D721Med (cell line): Measurements from ENCODE around the gene ALDH8A1.

Experiments used
- DNase-seq: peaks from one replicate; pipeline ENCODE4 v3.0.0; 2011; ENCODE audit warnings: low spot score; ENCODE audit not compliant: insufficient read length
- FAIRE-seq: peaks from 2 replicates; lab custom pipeline; 2011; peaks lifted over from hg19 to GRCh38; lab: Jason Lieb, UNC
- TF ChIP-seq, protein P1 (sequence below): IDR thresholded peaks from 2 replicates; pipeline ENCODE4 v1.5.1; 2012; ENCODE audit warnings: mild to moderate bottlenecking, control low read depth; ENCODE audit not compliant: insufficient read depth; ENCODE audit errors: missing control alignments

ALDH8A1 gene

DNA sequence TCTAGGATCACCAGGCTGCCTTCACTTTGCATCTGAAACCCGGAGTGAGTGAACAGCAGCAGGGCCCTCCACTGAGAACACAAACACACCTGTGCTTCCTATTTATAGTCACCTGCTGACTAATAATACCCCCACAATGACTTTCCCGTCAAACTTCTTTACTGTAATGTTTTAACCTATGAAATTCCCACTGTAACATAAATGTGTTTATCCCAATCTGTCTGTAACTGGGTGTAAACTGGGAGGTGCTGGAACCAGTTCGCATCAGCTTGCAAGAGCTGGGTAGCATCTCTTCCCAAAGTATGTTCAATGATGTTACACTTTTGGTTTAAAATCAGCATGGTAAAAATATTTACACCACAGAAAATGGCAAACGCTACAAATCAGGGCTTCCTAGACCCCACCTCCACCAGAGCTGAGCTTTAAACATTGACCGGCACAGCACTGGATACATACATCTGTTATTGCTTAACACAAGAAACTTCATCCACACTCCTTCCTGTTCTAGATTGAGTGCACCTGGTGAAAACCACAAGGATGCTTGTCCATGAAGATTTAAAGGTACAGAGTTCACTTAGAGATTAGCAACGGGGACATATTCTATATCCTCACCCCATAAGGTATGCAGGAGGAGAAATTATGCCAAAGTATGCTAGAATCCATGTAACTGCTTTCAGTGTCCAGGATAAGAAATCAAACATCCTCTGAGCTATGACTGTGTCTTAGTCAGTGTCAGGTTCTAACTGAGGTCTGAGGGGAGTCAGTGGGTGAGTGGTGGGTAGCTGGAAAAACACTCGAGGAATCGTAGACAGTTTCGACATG is 79.0 kb downstream of the ALDH8A1 start:
- FAIRE-seq (no peak), DNase-seq (no peak)
- TF ChIP-seq, protein P1, sequence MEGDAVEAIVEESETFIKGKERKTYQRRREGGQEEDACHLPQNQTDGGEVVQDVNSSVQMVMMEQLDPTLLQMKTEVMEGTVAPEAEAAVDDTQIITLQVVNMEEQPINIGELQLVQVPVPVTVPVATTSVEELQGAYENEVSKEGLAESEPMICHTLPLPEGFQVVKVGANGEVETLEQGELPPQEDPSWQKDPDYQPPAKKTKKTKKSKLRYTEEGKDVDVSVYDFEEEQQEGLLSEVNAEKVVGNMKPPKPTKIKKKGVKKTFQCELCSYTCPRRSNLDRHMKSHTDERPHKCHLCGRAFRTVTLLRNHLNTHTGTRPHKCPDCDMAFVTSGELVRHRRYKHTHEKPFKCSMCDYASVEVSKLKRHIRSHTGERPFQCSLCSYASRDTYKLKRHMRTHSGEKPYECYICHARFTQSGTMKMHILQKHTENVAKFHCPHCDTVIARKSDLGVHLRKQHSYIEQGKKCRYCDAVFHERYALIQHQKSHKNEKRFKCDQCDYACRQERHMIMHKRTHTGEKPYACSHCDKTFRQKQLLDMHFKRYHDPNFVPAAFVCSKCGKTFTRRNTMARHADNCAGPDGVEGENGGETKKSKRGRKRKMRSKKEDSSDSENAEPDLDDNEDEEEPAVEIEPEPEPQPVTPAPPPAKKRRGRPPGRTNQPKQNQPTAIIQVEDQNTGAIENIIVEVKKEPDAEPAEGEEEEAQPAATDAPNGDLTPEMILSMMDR, result no peak

- DNase-seq (no peak), FAIRE-seq (no peak)
- TF ChIP-seq, protein P1, result no peak
Measured at GRCh38 chr6:134868812-134869211, 81.1 kb downstream of the ALDH8A1 start.
